Transverse colon (tissue), 4 donors: ENCODE measurements around the gene EPHA4.

Source experiments
- CTCF ChIP-seq, 5 experiments: fragments of 200-600 bp in 3 of 5; fragments of 450-650 bp in 2 of 5; sonication (generic) in 3 of 5; IDR thresholded peaks; 1 replicate in 2 of 5; 2 replicates in 3 of 5; pipeline ENCODE4 v1.5.1; 2016 to 2017; ENCODE audit warnings: antibody characterized with exemption in 5 of 5, inconsistent platforms in 3 of 5, mild to moderate bottlenecking in 2 of 5, moderate library complexity in 1 of 5
- EP300 ChIP-seq: sonication (generic); formaldehyde crosslinking; IDR thresholded peaks from one replicate; pipeline ENCODE4 v1.6.1; 2017; ENCODE audit warnings: antibody characterized with exemption, low read depth
- POLR2A ChIP-seq: fragments of 450-650 bp; IDR thresholded peaks from one replicate; pipeline ENCODE4 v1.6.1; 2016; ENCODE audit warnings: antibody characterized with exemption, mild to moderate bottlenecking, moderate library complexity
- POLR2AphosphoS5 ChIP-seq, 3 donors: sonication (generic); formaldehyde crosslinking; IDR thresholded peaks; one replicate each; pipeline ENCODE4 v1.6.1; 2016; ENCODE audit warnings: antibody characterized with exemption in 3 of 3

- TF ChIP-seq CTCF (IDR thresholded peaks at IDR 0.05): no peak
- TF ChIP-seq POLR2AphosphoS5 (IDR thresholded peaks at IDR 0.05): no peak
- no peak for TF ChIP-seq EP300
- TF ChIP-seq POLR2A: no peak
These were observed 191.4 kb downstream of the EPHA4 start for GRCh38 chr2:221380686-221381085.
